Activated T-helper 1 cell treated with Interleukin-2 at 50 U/mL for 16 hours (primary cell): ENCODE measurements around the gene MGME1.
A peak's percentile ranks its signal among the peaks of the same experiment; 100 is the strongest.
"Not testable (repeated sequence)": the region's sequence is repeated elsewhere in the genome, so short reads cannot be mapped to it uniquely, and the experiment has no call there.

Experiments
- DNase-seq: peaks from one replicate; pipeline ENCODE4 v3.0.0-alpha.2; 2020; ENCODE audit warnings: low read depth

The MGME1 gene

DNA sequence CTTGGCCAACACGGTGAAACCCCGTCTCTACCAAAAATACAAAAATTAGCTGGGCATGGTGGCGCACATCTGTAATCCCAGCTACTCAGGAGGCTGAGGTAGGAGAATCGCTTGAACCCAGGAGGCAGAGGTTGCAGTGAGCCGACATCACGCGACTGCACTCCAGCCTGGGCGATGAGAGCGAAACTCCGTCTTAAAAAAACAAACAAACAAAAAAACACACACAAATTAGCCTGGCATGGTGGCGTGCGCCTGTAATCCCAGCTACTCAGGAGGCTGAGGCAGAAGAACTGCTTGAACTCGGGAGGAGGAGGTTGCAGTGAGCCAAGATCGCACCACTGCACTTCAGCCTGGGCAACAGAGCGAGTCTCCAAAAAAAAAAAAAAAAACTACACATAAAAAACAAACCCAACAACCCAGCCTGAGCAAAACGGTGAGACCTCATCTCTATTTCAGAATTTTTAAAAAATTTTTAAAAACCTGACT, 8.4 kb upstream of the MGME1 start:
- not testable (repeated sequence) for DNase-seq

DNA sequence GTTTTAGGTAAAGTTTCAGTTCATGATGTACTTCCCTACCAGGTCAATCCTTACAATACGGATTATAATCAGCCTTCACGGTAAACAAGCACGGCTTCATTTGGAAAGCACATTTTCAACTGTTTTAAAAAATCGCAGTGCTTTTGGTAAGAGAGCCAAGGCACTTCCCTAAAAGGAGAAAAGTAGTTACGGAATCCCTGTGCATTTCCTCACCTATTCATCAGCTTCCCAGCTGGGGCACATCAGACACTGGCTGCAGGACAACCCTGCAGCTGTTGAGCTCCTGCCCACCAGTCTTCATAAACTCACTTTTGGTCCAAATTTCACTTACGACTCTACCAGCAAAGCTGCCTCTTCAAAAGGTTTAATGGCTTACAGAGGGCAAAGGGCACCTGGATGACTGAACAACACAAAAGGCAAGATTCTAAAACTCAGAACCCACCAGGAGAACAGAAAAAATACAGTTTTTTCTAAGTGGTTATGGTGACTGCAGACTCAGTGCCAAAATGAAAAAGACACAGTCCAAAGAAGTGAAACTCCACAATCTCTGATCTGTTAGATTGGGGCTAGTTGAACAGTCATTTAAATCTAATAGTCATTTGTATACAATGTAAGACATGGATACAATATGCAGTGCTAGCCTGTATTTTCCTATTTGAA, 7.8 kb upstream of the MGME1 start:
- DNase-seq, result no peak

DNA sequence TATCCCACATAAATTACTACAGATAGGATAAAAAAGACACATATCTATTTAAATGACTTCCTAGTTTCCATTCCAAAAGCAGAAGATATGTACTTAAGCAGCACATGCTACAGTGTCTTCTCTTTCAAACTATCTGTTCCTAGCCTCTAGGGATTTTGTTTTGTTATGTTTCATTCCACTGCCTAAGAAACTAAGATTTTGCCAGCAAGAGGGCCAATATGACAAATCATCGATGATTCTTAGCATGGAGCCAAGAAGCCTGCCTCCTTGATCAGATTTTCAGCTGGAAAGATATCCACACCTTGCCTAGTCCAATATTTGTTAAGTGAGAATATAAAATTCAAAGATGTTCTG, 7.3 kb upstream of the MGME1 start:
- no peak for DNase-seq

DNA sequence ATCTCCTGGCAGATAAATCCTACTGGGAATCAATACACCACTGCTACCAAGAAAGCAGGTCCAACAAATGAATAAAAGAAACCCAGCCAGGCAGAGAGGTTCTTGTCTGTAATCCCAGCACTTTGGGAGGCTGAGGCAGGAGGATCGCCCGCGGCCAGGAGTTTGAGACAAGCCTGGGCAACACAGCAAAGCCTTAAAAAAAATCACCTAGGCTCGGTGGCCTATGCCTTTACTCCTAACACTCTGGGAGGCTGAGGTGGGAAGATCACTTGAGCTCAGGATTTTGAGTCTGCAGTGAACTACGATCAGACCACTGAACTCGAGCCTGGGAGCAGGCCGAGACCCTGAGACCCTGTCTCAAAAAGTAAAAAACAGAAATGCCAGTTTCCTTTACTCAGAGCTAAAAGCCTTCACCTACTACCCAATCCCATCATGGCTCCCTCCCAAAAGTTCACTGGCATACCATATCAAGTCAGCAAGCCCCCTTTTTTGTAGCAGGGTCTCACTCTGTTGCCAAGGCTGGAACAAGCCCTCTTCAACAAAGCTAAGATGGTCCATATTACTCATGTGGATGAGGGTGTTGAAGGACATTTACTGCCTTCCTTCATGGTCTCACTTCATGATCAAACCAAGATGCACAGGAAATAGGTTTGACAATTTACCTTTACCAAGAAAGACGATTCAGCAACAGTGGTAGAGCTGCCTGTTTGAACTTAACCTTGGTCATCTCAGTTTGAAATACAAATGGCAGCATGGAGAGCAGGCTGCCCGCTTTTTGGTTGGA, 5.5 kb upstream of the MGME1 start:
- no peak for DNase-seq

DNA sequence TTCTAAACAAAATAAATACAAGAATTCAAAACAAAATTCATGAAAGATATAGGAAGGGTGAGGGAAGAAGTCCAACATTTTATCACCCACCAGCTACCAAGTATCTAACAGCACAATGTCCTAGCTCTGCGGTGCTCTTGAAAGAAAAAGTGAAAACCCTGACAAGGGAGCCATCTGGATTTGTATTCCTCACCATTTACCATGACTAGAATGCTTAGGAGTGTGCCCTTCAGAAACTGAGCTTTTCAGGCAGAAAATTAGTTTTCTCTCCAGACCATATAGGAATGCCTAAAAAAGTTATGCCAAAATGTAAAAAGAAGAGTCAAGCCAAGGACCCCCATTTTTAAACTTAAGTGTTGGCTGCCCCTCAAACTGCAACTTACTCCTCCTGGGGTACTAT, 4.7 kb upstream of the MGME1 start:
- no peak for DNase-seq

DNA sequence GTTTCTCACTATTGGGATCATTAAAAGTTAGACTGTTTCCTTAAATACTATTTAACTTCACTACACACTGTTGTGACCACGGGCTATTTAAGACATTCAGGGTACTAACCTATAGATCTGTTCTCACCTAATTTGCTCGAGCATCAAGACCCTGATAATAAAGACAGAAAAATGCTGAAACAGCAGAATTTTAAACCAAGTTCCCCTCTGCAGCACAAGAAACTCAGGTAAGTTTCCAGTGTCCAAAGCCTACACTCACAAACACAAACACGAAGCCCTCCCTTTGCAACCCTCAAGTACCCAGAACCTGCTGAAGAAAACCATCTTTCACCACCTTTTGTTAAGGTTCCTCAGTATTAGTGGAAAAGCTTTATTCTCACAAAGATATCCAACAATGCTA, 4.2 kb upstream of the MGME1 start:
- no peak for DNase-seq

DNA sequence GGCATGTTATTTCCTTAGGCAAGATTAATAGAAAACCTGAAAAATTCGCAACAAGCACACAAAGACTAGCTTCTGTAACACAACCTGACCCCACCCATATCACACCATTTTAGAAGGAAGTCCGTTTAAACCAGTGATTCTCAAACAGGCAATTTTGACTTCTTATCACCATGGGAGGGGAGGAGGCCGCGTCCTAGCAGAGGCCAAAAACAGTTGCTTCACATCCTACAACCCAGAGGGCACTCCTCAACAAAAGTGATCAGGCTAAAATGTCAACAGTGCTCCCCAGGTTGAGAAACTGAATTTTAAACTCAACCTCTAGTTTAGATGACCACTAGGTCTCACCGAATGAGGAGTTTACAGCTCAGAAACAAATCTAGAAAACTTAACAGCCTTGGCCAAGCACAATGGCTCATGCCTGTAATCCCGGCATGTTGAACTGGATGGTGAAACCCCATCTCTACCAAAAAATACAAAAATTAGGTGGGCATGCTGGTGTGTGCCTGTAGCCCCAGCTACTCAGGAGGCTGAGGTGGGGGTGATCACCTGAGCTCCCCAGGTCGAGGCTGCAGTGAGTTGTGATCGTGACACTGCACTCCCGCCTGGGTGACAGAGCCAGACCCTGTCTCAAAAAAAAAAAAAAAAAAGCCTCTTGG, 3.6 kb upstream of the MGME1 start:
- DNase-seq, result no peak

DNA sequence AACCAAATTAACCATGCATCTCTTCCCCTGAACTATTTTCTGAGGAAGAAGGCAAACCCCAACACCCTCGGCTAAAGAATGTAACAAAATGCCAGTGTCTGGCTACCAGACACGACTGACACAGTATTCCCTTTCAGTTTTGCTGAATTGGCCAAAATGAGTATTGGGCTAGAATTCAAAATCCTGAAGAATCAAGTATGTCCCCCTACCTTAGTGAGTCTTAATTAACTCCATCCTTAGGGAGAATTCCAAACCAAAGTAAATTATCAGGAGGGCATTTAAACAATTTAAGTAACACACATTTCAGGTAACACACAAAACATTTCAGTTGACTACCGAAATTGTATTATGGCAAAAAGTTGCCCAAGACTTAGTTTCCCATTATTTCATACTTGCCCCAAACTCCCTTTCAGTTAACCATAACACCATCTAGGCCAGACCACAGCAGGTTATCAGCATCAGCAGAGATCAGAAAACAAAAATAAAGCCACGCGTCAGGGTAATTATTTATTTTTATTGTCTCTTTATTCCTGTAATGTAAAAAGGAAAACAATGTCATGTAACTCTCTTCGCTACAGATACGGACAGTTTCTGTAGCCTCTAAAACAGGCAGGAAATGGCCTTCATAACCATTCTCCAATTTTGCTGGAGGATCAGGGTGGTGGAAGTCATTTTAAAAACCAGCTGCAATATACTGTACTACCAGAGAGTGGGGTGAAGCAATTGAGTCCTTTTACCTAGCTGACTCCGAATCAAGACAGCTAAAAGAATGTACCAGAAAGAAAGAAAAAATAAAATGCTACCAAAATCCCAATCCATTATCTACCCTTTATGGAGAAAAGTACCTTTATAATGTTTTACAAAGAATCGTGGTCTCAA, 2.1 kb upstream of the MGME1 start:
- no peak for DNase-seq

DNA sequence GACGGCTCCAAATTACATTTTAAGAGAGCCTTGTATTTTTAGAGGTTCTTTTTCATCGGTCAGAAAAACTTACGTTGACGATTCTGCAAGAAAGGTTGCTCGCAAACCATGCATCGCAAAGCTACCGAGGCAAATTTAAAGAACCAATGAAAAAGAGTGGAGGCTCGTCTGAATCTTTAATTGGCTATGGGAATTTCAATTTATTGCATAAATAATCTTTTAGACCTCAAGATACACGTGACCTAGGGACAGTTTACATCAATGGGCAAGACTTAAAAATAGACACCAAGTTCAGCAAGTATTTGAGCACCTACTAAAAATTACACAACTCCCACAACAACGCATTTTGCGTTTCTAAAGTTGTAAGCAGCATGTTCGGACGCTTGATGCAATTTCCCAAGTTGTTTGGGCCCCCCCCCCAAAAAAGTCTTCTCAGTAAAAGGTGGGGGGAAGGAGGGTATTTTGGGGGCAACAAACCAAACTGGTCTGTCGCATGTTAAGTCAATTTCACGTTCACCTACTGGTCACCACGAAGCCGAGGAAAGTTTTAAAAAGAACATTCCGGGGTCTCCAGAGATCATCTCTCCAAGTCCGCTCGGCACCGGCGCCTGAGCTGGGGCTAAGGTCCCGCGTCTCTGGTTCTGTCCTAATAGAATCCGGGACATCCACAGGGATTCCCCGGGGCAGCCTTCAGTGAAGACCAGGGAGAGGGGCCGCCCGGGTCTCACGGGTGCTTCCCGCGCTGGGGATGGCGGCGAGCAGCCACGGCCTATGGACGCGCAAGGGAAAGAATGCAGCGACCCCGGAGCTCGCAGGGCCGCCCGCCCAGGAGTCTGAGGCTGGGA, 1.1 kb upstream of the MGME1 start:
- DNase-seq, result no peak

DNA sequence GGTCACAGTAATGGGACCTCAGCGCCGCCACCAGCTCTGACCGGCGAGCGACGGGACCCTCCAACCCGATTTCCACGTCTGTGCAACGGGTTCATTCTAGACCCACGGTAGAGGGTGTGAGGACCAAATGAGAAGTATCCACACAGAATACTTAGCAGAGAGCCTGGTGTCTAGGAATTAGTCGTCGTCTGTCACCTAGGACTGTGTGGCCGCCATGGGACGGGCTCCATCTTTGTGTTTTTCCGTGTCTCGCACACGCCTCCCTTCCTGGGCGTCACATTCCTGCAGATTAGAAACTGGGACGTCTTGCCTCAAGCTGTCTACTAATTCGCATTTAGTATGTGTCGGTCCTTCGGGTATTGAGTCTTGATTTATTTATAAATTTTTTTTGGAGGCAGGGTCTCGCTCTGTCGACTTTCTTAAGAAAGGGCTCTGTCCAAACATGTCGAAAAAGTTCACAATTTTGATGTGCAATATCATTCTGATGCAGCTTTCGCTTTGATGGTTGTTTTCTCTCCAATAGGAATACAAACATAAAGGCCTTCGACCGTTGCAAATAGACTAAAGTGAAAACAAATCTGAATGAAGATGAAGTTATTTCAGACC, 563 bp downstream of the MGME1 start:
- DNase-seq, result no peak

DNA sequence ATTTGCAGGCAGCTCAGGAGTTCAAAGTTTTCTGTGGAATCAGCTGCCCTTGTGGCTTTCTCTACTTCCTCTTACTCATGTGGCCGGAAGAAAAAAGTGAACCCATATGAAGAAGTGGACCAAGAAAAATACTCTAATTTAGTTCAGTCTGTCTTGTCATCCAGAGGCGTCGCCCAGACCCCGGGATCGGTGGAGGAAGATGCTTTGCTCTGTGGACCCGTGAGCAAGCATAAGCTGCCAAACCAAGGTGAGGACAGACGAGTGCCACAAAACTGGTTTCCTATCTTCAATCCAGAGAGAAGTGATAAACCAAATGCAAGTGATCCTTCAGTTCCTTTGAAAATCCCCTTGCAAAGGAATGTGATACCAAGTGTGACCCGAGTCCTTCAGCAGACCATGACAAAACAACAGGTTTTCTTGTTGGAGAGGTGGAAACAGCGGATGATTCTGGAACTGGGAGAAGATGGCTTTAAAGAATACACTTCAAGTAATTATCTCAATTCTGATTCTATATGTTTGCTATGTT, 1.1 kb downstream of the MGME1 start:
- peak; percentile 9 for DNase-seq

DNA sequence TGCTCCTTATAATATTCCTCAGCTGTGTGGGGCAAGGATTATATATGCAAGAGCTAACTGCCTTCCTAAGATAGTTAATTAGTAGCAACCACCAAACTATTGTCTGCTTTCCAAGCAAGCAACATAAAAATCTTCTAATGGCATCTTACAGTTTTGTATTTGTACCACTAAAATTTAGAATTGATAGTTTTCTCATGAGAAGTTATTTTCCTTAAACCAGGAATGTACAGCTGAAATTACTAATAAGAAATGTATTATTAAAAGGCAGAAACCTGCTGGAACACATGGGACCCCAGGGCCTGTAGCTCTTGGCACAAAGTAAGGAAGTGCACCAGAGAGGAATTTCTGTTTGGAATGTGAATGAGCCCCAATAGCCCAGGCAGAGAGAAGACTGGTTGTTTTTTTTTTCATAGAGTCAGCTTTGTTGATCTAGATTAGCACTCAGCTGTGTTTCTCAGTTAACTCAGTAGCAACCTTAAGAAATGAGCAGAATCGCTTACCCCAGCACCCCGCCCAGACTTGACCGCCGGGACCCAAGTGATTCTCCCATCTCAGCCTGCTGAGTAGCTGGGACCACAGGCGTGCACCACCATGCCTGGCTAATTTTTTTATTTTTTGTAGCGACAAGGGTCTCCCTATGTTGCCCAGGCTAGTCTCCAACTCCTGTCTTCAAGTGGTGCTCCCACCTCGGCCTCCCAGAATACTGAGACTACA, 2.6 kb downstream of the MGME1 start:
- no peak for DNase-seq

DNA sequence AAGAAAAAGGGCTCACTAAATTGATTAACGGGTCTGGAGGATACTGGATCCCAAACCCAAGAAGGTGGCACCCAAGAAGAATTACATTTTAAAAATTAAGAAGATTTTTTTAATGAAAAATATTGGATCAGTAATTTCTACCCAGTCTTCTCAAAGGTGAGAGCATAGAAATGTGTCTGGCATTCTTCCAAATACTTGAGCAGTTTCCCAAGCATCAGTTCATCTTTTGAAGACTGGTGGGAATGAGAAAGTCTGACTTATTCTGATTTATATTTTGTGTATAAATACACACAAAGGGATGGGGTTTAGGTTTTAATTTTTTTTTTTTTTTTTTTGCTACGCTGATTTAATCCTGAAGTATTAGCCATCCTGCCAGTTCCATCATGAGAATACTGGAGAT, 3.3 kb downstream of the MGME1 start:
- DNase-seq, result no peak

DNA sequence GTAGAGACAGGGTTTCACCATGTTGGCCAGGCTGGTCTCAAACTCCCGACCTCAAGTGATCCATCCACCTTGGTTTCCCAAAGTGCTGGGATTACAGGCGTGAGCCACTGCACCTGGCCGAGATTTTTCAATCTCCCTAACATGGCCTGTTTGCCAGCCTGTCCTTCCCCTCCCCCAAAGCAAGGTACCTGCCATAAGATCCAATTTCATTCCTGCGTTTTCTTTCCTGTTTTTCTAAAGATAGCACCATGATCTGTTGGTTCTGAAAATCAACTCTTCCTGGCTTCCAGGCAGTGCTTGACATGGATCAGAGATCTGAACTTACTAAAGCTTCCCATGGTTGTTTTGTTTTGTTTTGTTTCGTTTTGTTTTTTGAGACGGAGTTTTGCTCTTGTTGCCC, 7.5 kb downstream of the MGME1 start:
- DNase-seq, result no peak

DNA sequence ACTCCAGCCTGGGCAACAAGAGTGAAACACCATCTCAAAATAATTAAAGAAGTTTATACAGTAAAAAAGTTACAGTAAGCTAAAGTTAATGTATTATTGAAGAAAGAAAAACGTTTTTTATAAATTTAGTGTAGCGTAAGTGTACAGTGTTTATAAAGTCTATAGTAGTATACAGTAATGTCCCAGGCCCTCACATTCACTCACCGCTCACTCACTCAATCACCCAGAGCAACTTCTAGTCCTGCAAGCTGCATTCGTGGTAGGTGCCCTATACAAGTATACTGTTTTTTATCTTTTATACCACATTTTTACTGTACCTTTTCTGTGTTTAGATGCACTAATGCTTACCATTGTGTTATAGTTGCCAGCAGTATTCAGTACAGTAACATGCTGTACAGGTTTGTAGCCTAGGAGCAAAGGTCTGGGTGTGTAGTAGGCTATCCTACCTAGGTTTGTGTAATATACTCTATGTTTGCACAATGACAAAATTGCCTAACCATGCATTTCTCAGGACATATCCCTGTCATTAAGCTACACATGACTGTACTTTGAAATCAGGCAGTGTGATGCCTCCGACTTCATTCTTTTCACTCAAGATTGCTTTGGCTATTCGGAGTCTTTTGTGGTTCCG, 16.7 kb downstream of the MGME1 start:
- DNase-seq, result no peak

DNA sequence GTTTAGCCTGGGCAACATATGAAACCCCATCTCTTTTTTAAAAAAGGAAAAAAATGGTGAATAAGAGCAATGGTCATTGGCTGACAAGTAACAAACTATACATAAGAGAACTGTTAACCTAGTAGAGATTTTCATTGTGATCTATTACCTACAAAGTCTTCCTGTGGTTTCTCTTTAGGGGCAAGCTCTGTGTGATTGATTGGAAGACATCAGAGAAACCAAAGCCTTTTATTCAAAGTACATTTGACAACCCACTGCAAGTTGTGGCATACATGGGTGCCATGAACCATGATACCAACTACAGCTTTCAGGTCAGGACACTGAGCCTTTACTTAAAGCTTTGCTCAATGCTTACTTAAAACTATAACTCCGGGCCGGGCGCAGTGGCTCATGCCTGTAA, 19.2 kb downstream of the MGME1 start:
- DNase-seq, result no peak

DNA sequence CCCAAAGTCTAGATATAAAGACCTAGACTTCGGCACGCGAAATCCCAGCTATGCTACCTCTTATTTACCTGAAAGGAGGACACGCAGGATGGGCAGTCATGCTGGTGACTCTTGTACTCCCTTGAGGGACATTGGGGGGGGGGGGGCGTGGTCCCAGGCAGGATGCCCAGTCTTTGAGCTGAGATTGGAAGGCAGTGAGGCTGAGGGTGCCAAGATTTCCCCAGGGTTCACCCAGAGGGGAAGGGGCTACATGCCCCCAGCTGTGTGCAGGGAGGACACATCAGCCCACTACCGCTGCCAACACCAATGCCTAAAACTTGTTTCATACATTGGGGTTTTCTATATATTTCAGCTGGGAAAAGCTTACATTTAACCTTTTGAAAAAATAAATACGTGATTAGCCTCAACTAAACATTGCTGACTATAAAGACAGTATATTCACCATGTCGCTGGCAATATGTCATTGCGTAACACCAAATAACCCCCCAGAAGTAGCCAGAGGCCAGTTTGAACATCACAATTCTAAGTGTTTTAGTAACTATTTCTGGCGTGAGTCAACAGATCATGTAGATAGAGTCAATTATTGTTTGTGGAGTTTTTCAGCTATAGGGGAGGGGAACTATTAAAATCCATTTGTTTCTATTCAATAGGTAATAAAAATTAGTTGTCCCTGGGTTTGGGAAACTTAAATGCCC, 21.6 kb downstream of the MGME1 start:
- no peak for DNase-seq

DNA sequence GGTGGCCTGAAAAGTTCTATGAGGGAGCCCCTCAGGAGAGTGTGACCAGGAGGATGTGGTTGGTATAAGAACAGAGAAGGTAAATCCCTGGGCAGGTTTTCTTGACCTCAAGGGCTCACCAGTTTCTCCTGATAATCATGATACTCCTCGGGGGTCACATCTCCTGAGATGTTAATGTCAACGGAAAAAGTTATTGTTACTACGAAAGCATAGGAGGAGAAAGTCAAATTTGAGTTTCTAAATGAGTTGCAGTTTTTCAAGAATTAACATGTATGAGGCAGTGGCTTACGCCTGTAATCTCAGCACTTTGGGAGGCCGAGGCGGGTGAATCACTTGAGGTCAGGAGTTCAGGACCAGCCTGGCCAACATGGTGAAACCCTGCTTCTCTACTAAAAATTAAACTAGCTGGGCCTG, 23.4 kb downstream of the MGME1 start:
- no peak for DNase-seq
